GM12874 (cell line): ENCODE data around the gene GJB3.
A peak's percentile ranks its signal among the peaks of the same experiment; 100 is the strongest.

Source experiments
- CTCF ChIP-seq: IDR thresholded peaks from 2 replicates; pipeline ENCODE4 v1.5.1; 2011; ENCODE audit warnings: low read depth, mild to moderate bottlenecking, control low read depth, low read length, moderate library complexity; ENCODE audit not compliant: insufficient read depth

Gene GJB3

GRCh38 chr1:34784751-34785221 is 3.8 kb downstream of the GJB3 start:
- TF ChIP-seq CTCF: no peak

GRCh38 chr1:34785231-34785874 is 4.3 kb downstream of the GJB3 start:
- TF ChIP-seq CTCF: no peak

DNA sequence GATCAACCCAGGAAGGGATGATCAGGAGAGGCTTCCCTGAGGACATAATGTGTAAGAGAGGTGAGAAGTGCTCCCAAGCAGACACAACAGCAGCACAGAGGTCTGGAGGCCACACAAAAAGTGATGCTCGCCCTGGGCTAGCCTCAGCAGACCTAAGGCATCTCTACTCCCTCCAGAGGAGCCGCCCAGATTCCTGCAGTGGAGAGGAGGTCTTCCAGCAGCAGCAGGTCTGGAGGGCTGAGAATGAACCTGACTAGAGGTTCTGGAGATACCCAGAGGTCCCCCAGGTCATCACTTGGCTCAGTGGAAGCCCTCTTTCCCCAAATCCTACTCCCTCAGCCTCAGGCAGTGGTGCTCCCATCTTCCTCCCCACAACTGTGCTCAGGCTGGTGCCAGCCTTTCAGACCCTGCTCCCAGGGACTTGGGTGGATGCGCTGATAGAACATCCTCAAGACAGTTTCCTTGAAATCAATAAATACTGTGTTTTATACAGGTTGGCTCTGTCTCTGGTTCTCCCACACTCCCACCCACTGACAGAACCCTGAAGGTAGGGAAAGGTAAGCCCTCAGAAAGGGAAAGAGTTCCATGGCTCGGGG is 5.0 kb downstream of the GJB3 start:
- no peak for TF ChIP-seq CTCF

- TF ChIP-seq CTCF: peak; percentile 90
These were observed 5.7 kb downstream of the GJB3 start for GRCh38 chr1:34786521-34787325.

- TF ChIP-seq CTCF: peak; percentile 22; the same call in 1 of the 2 replicates
These were observed 6.7 kb downstream of the GJB3 start for GRCh38 chr1:34787461-34788420.

DNA sequence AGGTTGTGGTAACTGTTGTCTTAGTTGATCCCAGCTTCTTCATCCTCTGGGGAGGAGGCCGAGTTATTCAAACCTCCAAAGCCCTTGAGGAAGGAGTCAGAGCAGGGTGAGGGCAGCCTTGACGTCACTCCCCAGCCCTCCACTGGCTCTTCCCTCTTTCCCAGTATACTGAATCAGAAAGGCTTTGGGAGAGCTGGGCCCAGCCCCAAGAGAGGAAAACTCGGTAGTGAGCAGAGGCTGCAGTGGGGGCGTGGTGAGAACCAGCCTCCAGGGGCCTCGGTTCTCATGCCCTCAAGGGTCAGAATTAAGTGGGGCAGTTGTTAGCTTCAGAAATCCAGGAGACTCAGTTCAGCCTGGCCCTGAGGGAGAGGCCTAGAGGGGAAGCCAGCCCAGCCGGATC is 10.0 kb downstream of the GJB3 start:
- no peak for TF ChIP-seq CTCF
